Measurements from ENCODE around the gene PLA2G4E. TPM values are rescaled to one million over a fixed set of nuclear protein-coding genes. Genes with fewer than 3 reads are reported as not detected.

Gene PLA2G4E
- total RNA-seq, 2 donors from 2014 or later, result not detected

DNA sequence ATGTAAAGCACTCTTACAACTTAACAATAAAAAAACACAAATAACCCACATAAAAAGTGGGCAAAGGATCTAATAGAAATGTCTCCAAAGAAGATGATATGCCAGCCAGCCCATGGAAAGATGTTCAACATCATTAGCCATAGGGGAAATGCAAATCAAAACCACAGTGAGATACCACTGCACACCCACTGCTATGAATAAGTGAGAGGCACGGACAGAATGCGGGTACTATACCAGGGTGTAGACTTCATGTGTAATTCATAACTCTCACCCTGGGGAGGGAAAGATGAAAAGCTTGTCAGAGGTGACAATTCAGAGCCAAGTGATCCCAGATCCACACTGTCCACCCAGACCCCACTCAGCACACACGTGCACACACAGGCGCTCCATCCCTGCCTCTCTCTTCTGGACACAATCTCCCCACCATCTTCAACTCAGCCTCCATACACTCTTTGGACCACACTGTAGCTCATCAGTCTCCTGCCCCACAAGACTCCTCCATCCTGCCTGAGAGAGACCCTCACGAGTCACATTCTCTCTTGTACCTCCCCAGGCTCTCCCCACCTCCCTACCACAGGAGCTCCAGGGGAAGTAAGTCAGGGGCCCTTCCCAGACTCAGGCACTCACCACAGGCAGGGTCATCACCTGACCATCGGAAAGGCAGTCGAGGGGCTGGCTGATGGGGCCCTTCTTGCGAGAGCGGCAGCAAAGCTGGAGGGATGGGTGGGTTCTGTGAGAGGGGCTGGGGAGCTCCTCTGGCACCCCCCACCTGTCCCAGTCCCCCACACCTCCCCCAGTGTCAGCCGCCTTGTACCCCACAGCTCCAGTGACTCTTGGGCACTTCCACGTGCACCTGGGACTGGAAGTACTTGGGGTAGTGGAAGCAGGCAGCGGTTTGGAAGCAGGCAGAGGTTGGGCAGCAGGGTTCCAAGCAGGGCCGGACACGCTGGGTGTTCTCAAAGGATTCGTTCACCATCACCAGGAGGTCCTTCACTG, 21.3 kb downstream of the PLA2G4E start:
- intact Hi-C loops (cut with DNase I), result loop anchor here (10.0 kb wide), 3 partner anchors 65 to 135 kb away; no protein-coding TSS in a partner anchor
- no peak for DNase-seq (ENCODE audit: low spot score)

DNA sequence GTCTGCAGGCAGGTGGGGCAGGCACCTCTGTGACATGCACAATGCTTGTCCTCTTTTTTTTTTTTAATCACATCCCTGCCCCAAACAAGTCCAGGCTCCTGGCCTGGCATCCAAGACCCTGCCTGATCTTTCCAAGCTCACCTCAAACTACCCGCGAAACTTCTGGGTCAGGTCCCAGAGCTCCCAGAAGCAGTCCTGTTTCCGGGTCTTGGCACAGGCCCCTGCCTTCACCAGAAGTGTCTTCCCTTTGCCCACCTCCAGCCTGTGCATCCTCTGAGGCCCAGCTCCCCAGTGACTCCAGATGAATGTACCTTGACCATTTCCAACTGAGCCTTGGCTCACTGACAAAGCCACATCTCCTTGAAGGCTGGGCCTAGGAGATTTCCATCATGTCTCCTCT, 23.0 kb downstream of the PLA2G4E start:
- DNase-seq (ENCODE audit: low spot score), result peak; percentile 46
- intact Hi-C loops (cut with DNase I), result loop anchor here (10.0 kb wide), 2 partner anchors 87 to 137 kb away; no protein-coding TSS in a partner anchor

DNA sequence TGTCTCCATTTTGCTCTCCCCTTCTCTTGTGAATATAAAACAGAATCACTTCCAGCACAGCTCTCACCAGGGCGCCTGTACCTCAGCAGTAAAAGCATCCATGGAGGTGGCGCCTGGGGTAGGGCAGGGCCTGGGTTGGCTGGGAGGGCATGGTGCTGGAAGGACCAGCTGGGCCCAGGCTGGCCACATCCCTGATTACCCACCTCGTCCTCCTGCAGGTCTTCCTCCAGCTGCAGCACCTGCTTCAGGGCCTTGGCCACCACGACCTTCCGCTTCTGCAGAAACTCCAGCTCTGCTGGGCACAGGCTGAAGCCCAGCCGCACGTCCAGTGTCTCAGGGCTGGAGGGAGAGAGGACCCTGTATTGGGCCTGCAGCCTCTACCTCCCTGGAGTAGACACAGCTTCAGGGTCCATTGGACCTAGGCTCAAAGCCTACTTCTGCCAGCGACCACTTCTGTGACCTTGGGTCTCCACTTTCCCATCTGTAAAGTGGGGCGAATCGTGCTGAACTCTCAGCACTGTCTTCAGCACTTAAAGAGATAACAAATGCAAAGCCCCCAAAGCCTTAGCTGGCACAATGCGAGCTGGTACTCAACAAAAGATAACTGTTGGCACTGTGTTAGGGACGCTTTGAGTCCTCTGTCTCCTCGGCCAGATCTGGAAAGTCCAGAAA, 23.8 kb downstream of the PLA2G4E start:
- intact Hi-C loops (cut with DNase I), result loop anchor here (10.0 kb wide), 2 partner anchors 88 to 138 kb away; no protein-coding TSS in a partner anchor
- DNase-seq (ENCODE audit: low spot score), result peak; percentile 72

DNA sequence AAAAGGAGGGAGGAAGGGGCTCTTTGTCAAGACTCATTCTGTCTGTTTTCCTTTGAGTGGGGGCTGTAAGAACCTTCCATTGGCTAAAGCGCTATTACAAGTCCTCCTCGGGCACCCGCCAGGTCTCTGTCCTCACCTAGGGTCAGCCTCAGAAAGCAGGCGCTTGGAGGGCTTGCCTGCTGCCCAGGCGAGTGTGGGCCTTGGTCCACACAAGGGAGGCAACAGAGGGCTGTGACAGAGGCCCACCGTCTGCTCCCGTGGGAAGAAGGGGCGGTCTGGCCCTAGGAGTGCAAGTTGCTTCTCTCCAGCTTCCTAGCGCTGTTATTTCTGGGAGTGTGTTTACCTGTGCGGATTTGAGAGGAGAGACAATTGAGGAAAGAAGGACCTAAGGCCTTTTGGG, 24.5 kb downstream of the PLA2G4E start:
- intact Hi-C loops (cut with DNase I), result loop anchor here (10.0 kb wide), 2 partner anchors 88 to 138 kb away; no protein-coding TSS in a partner anchor
- peak; percentile 22 for DNase-seq (ENCODE audit: low spot score)

DNA sequence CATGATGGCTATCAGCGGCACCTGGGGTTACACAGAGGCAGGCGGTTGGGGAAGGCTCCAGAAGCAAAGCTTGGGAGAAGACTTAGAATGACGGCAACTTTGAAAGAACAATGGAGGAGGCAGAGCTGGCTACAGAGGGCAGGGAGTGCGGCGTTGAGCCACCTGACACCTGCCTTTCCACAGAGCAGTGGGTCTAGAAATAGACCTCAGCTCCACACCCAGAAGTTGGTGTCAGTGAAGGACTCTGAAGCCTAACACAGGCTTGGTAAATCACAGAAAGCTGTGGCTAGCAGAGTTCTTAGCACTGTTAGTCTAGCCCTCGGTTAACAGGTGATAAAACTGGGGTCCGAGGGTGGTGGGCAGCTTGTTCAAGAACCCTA, 25.4 kb downstream of the PLA2G4E start:
- DNase-seq (ENCODE audit: low spot score), result no peak
- intact Hi-C loops (cut with DNase I), result loop anchor here (10.0 kb wide), 2 partner anchors 89 to 139 kb away; no protein-coding TSS in a partner anchor

DNA sequence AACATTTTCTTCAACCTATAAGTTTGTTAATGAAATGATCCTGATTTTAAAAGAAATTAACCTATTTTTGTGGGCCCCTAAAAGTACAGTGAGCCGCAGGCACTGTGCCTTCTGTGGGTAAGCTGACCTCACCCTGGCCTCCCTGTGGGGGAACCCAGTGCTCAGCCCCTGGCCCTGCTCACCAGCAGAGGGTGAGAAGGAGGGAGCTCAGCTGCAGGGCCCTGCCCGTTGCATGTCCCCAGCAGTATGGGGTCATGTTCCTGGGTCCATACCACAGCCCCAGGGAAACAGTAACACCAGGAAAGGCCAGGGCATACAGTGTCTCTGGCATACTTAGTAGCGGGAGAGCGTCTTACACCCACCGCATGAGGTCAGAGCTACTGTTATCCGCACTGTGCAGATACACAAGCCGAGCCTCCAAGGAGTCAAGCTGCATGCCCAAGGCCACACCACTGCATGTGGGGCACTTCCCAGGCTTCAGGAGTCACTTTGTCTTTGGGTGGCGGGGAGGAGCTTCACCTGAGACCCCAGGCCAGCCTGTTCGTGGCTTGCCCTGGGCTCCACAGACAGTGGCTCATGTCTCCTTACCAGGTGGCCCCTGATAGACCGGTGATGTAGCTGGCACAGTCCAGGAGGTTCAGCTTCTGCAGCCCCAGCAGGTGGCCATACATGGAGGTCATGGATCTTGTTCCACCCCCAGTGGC, 25.9 kb downstream of the PLA2G4E start:
- intact Hi-C loops (cut with DNase I), result loop anchor here (10.0 kb wide), 2 partner anchors 90 to 140 kb away; no protein-coding TSS in a partner anchor
- DNase-seq (ENCODE audit: low spot score), result peak; percentile 69

DNA sequence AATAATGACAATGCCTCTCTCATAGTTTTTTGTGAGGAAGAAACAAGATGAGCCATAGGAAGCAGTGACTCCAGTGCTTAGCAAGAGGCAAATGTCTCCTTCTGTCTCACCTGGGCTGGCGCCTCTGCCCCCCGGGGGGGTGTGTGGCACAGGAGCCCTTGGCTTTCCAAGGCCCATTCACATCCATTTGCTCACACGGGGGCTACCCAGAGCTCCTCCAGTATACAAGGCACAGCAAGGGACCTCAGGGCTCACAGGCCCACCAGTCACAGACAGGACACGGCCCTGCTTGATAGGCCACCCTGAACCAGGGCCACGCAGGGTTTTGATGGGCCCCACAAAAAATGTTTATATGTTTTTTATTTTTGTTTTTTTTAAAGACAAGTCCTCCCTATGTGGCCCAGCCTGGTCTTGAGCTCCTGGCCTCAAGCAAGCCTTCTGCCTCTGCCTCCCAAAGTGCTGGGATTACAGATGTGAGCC, 26.6 kb downstream of the PLA2G4E start:
- DNase-seq (ENCODE audit: low spot score), result peak; percentile 42
- intact Hi-C loops (cut with DNase I), result loop anchor here (10.0 kb wide), 2 partner anchors 91 to 141 kb away; no protein-coding TSS in a partner anchor

DNA sequence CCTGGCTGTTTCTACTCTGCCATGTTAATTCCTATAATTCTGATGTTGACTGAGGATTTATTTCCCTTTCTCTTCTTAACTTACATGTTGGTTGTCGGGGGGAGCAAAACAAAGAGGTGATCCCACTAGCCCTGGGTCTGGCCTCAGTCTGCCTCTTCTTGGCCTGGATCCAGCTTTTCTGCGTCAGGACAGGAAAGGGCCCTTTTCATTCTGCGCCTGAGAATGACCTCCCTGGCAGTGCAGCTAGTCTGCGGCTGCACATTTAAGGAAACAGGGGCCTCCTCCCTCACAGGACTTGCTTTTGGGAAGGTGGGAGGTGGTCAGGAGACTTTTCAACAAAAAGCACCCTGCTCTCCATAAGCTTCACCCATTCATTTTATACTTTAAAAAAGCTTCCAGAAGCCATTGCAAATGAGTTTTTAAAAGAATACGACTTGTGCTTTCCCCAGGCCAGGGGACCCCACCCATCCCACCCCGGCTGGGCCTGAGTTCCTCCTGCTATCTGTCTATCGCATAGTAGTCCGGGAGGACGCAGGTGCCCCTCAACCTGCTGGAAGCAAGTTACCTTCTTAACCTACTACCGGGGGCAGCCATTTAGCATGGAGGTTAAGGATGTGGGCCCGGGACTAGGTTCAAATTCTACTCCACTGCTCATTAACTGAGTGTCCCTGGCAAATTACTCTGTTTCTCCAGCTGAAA, 27.2 kb downstream of the PLA2G4E start:
- peak; percentile 56 for DNase-seq (ENCODE audit: low spot score)
- intact Hi-C loops (cut with DNase I), result loop anchor here (10.0 kb wide), 2 partner anchors 91 to 141 kb away; no protein-coding TSS in a partner anchor

DNA sequence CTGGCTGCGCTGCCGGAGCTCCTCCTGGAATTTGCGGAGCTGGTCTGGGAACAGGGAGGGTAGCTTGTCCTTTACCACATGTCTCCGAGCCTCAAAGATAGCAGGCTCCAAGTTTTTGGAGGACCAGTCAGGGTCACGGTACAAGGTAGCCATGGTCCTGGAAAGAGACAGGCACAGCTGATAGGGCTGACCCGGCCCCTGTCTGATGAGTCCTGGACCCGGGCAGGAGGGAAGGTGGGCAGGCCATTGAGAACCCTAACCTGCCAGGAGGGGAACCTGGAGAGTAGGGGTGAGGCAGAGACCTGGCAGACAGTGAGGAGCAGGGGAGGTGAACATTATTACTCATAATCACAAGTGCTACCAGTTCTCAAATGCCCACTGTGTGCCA, 28.0 kb downstream of the PLA2G4E start:
- intact Hi-C loops (cut with DNase I), result loop anchor here (10.0 kb wide), 2 partner anchors 92 to 142 kb away; no protein-coding TSS in a partner anchor

DNA sequence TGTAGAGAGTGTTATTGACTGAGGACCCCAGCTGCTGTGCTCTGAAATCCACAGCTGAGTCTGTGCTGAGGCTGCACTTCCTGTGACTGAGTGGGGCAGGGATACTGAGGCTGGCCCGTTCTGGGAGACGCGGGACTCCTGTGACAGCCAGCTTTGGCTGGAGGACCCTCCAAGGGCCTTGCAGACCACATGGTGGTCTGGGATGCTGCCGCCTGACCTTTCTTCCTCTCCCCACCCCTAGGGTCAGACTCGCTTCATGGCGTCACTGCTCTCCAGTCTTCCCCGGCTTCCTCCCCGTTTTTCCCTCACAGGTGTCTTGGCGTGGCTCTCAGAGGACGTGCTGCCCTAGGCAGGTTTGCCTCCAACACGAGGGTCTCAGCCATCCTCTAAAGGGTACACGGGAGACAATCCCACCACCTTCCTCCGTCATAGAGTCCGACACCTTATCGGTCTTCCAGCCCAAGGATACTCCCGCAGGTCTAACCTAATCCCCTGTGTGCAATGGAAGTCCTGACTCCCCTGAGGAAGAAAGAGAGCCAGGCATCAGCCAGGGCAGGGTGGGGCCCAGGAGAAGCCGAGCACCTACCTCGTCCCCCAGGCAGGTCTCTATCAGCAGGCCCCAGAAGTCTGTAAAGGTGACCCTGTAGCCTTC, 28.6 kb downstream of the PLA2G4E start:
- DNase-seq (ENCODE audit: low spot score), result peak; percentile 72
- intact Hi-C loops (cut with DNase I), result loop anchor here (10.0 kb wide), 2 partner anchors 93 to 143 kb away; no protein-coding TSS in a partner anchor

More for the DNA sequence above, 28.0 kb downstream of the PLA2G4E start:
- peak; percentile 64 for DNase-seq (ENCODE audit: low spot score)

DNA sequence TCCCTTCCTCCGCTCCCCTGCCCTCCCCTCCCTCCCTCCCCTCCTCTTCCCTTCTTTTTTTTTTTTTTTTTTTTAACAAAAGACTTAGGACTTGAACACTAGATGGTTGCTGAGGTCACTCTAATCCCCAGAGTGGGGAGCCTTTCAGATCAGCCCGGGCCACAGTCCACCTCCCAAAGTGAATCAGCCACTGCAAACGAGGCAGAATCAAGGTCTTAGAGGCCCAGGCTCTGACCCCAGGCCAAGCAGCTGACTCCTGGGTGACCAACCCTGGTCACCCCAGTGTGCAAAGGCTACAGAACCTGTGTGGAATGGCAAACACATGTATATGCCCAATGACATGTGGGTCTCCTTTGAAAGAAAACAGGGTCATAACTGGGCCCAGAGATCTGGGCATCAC, 30.2 kb downstream of the PLA2G4E start:
- intact Hi-C loops (cut with DNase I), result loop anchor here (10.0 kb wide), 2 partner anchors 94 to 144 kb away; no protein-coding TSS in a partner anchor
- peak; percentile 49 for DNase-seq (ENCODE audit: low spot score)

DNA sequence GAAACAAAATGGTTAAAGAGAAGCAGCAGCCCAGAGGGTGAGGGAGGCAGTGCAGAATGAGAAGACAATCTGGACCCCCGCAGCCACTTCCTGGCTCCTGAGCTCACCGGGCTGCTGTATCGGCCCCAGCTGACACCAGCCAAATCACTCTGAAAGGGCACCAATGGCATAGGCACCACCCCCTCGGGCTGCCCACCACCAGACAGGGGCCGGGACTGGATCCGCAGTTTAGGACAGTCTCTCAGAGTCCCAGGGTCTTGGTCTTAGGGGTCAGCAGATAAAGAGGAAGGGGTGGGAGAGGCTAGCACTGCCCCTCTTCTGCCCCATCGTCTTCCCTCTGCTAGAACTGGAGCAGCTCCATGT, 30.6 kb downstream of the PLA2G4E start:
- DNase-seq (ENCODE audit: low spot score), result peak; percentile 68
- intact Hi-C loops (cut with DNase I), result loop anchor here (10.0 kb wide), 2 partner anchors 95 to 145 kb away; no protein-coding TSS in a partner anchor

DNA sequence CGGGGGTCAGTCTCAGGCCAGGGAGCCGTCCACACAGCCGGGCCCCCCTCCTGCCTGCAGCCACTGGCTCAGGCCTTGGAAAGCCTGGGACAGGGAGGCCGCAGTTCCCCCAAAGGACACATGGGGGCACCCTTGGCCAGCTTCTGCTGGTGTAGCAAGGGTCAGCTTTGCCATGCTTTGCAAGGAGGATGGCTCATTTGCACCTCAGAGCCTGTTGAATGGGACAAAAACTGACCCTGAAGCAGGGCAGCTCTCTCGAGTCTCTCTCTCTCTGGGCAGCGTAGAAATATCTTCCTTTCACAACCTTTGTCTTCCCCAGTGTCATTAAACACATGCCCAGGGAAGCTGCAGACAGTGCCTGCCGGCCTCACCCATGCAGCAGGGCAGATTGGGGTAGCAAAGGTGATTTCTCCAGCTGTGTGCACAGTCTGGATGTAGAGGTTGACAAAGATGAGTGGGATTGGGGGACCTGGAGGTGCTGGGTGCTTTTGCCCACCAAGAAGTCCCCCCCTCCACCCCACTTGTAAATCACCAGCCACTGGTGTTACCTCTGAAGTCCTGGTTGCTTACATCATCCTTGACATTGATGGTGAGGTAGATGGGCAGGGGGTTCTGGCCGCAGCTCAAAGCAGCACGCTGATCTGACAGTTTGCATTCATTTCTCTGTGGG, 31.1 kb downstream of the PLA2G4E start:
- DNase-seq (ENCODE audit: low spot score), result peak; percentile 95
- intact Hi-C loops (cut with DNase I), result loop anchor here (10.0 kb wide), 2 partner anchors 95 to 145 kb away; no protein-coding TSS in a partner anchor

DNA sequence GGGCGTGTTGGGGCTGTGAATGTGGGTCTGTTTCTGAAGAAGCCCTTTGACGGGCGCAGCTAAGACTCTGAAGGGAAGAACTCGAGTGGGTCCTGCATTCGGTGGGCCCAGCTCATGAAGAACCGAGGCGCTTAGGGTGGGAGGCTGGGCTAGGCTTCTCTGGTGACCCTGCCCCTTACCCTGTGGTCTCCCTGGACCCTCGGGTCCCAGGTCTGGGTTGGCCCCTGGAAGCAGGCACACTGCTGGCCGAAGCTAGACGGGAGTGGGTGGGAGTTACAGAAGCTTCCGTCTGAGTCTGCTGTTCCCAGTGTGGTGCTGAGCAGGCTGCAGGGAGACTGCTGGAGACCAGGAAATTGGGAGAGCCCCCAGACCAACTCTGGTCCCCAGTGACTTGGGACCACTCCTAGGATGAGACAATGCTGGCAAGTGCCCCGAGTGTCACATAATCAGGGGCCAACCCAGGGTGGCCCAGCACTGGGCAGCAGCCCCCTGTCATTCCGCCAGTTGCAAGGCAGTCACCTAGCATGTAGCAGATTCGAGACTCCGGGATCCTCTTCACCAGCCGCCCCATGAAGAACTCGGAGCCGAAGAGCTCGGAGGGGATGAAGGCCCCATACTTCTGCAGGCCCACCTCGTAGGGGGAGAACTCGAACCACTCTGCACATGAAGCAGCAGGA, 31.8 kb downstream of the PLA2G4E start:
- intact Hi-C loops (cut with DNase I), result no loop called here

DNA sequence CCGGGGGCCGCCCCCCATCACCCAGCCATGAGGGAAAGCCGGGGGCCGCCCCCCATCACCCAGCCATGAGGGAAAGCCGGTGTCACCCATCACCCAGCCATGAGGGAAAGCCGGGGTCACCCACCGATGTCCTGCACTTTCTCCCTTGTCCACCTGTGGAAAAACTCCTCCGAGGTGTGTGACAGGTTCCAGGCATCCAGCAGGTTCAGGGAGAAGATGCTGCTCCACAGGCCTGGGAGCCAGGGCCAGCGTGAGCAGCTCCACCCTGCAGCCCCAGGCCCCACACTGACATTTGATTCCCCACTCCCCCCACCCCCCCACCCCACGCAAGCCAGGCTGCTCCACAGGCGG, 32.9 kb downstream of the PLA2G4E start:
- peak; percentile 57 for DNase-seq (ENCODE audit: low spot score)

More for the DNA sequence above, 31.8 kb downstream of the PLA2G4E start:
- peak; percentile 41 for DNase-seq (ENCODE audit: low spot score)

DNA sequence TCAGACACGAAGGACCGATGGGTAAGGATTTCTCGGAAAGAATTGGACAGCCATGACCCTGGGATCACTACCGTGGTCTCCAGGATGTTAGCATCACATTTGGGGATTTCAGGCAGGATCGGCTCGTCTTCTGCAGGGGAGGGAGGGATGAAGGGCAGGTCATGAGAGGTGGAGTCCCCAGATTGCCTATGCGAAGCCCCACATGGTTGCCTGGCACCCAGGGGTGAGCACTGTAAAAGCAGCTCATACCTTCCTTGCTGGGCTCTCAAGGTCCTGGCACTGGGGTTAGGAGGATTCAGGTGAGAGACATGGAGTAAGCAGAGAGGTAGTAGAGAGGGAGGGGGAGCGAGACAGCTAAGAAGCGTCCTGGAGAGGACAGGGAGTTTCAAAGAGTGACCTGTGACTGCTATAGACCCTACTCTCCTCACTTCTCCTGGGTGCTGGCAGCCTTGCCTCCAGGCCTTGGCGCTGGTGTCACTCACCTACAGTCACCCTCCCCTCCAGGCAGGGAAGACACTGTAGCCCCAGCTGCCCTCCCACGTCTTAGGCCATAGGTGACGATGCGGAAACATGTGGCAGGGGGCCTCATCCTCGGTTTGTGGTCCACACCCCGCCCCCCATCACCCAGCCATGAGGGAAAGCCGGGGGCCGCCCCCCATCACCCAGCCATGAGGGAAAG, 33.5 kb downstream of the PLA2G4E start:
- DNase-seq (ENCODE audit: low spot score), result peak; percentile 43
- intact Hi-C loops (cut with DNase I), result no loop called here

More for the DNA sequence above, 32.9 kb downstream of the PLA2G4E start:
- intact Hi-C loops (cut with DNase I), result no loop called here

All from posterior vena cava (tissue), 2 donors.